ENCODE measurements around the gene ZBTB7C. TPM values are rescaled to one million over a fixed set of nuclear protein-coding genes. Genes with fewer than 3 reads are reported as not detected.

Gene ZBTB7C
- total and polyA plus RNA-seq, 10 of the 15 experiments (the other 5 are each of a cell fraction or from before 2014, with no cell fraction given): under 0.01 to 0.08 (median 0.01) TPM; not detected in 7

- FAIRE-seq (no peak), DNase-seq (ENCODE audit: low read depth, low spot score) (no peak), ATAC-seq (no peak)
- Histone ChIP-seq H3K27ac (ENCODE audit: control insufficient read depth, insufficient read depth) (no peak overlapping the region), H3K27me3 (replicated peaks in 1 of 2; ENCODE audit: control insufficient read depth in 2 of 2, insufficient read depth in 2 of 2, low read length in 1 of 2) (peaks cover 0 to 2% of the 10 kb centered on the region in 2 experiments; a peak in 2 of 4 replicates), H4K20me1 (ENCODE audit: control insufficient read depth, insufficient read depth) (no peaks in the 10 kb centered on the region; the same call in 1 of the 2 replicates), H3K4me1 (ENCODE audit: control insufficient read depth, insufficient read depth, low read length) (no peaks in the 10 kb centered on the region; the same call in 1 of the 2 replicates), H3K36me3 (ENCODE audit: control insufficient read depth in 2 of 2, insufficient read depth in 2 of 2, low read length in 1 of 2) (no peaks in the 10 kb centered on the region), H3K4me2 (ENCODE audit: control insufficient read depth, insufficient read depth) (no peak overlapping the region), H3K79me2 (ENCODE audit: control insufficient read depth, insufficient read depth, low read length) (no peaks in the 10 kb centered on the region), H3K4me3 (no peak overlapping the region), H3K9ac (ENCODE audit: control insufficient read depth, insufficient read depth, low read length) (no peak overlapping the region), H2AFZ (ENCODE audit: control insufficient read depth, low read depth, low read length) (no peak overlapping the region), H3K9me3 (replicated peaks; ENCODE audit: control insufficient read depth, insufficient read depth, low read length) (no peaks in the 10 kb centered on the region)
- in situ Hi-C loops (cut with MboI): no loop called here
- RAD21 ChIA-PET (ENCODE audit: unreplicated experiment): no interaction called here
- CTCF ChIA-PET: no interaction called here
- BruUV-seq (replicated peaks): no TSS peak
- SMC1A ChIA-PET (ENCODE audit: uncharacterized antibody, unreplicated experiment): interaction anchor here (0.6 kb wide), 1 partner anchor 698 kb away, joined by 3 read pairs; no protein-coding TSS in a partner anchor
- intact Hi-C loops (cut with micrococcal nuclease; ENCODE audit: unreplicated experiment): no loop called here
- TF ChIP-seq POU2F2 (IDR thresholded peaks at IDR 0.05; ENCODE audit: borderline replicate concordance, low read depth, low read length): no peak
- POLR2A ChIA-PET: no interaction called here
- WGBS (ENCODE audit: insufficient coverage, insufficient replicate concordance, low lambda C conversion rate, missing lambda C conversion rate): 19% methylated on average over 11 of the region's 11 CpGs
These were observed 52.1 kb downstream of the ZBTB7C start for GRCh38 chr18:48356909-48357631.

DNA sequence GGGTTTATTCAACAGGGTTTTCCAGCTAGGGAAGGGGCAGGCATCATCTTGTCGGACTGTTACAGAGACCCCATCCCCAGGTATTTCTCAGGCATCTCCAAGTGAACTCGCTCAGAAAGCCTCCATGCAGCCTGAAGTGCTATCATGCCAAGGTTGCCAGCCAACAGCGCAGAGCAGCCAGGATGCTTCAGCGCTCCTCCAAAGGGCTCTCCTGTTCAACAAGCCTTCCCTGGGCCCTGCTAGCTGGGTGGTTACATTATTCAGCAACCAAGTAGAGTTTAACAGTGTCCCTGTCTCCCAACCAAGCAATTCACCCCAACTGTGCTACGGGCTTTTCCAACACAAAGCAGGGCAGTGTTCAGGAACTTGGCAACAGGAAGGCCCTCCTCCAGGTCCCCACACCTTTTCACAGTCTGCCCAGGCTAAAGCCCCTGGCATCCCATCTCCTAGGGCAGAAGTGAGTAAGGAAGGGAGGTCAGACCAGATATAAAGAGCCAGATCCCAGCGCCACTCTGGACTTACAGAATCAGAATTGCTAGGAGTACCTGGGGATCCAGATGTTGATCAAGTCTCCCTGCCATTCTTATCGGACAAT lies 52.9 kb downstream of the ZBTB7C start:
- RAD21 ChIA-PET (ENCODE audit: unreplicated experiment): no interaction called here
- SMC1A ChIA-PET (ENCODE audit: uncharacterized antibody, unreplicated experiment): no interaction called here
- BruUV-seq (replicated peaks): no TSS peak
- FAIRE-seq: no peak
- Histone ChIP-seq H3K4me1 (ENCODE audit: control insufficient read depth, insufficient read depth, low read length) (no peaks in the 10 kb centered on the region; the same call in 1 of the 2 replicates), H3K27me3 (replicated peaks in 1 of 2; ENCODE audit: control insufficient read depth in 2 of 2, insufficient read depth in 2 of 2, low read length in 1 of 2) (peaks cover 0 to 2% of the 10 kb centered on the region in 2 experiments; a peak in 1 of 4 replicates), H3K9ac (ENCODE audit: control insufficient read depth, insufficient read depth, low read length) (no peak overlapping the region), H3K4me2 (ENCODE audit: control insufficient read depth, insufficient read depth) (no peak overlapping the region), H3K4me3 (no peak overlapping the region), H3K9me3 (replicated peaks; ENCODE audit: control insufficient read depth, insufficient read depth, low read length) (no peaks in the 10 kb centered on the region), H3K27ac (ENCODE audit: control insufficient read depth, insufficient read depth) (no peak overlapping the region), H3K36me3 (ENCODE audit: control insufficient read depth in 2 of 2, insufficient read depth in 2 of 2, low read length in 1 of 2) (no peaks in the 10 kb centered on the region), H4K20me1 (ENCODE audit: control insufficient read depth, insufficient read depth) (no peaks in the 10 kb centered on the region; the same call in 1 of the 2 replicates), H2AFZ (ENCODE audit: control insufficient read depth, low read depth, low read length) (no peak overlapping the region), H3K79me2 (ENCODE audit: control insufficient read depth, insufficient read depth, low read length) (no peaks in the 10 kb centered on the region)
- DNase-seq (ENCODE audit: low read depth, low spot score): no peak
- POLR2A ChIA-PET: no interaction called here
- WGBS (ENCODE audit: insufficient coverage, insufficient replicate concordance, low lambda C conversion rate, missing lambda C conversion rate): 36% methylated on average over 7 of the region's 7 CpGs
- in situ Hi-C loops (cut with MboI): no loop called here
- TF ChIP-seq ASH2L (IDR thresholded peaks at IDR 0.05; ENCODE audit: borderline replicate concordance, low read depth) (no peak), SMARCA5 (IDR thresholded peaks at IDR 0.05) (no peak), CHD4 (IDR thresholded peaks at IDR 0.05) (no peak), CHD1 (IDR thresholded peaks at IDR 0.05; ENCODE audit: low read depth, low read length) (no peak), HDAC2 (IDR thresholded peaks at IDR 0.05) (no peak), FOXK2 (IDR thresholded peaks at IDR 0.05) (no peak), FOXM1 (IDR thresholded peaks at IDR 0.05; ENCODE audit: low read depth, low read length) (no peak), IRF5 (IDR thresholded peaks at IDR 0.05; ENCODE audit: borderline replicate concordance) (no peak), STAT1 (conservative IDR thresholded peaks at IDR 0.05) (no peak), CHD2 (IDR thresholded peaks at IDR 0.05; ENCODE audit: borderline replicate concordance, low read depth, low read length) (no peak), MAX (IDR thresholded peaks at IDR 0.05; ENCODE audit: low read depth, low read length) (no peak), CBX5 (IDR thresholded peaks at IDR 0.05; ENCODE audit: low read depth) (no peak), BMI1 (IDR thresholded peaks at IDR 0.05; ENCODE audit: borderline replicate concordance) (no peak), ZNF24 (IDR thresholded peaks at IDR 0.05) (no peak)
- TF ChIP-seq, protein P1, sequence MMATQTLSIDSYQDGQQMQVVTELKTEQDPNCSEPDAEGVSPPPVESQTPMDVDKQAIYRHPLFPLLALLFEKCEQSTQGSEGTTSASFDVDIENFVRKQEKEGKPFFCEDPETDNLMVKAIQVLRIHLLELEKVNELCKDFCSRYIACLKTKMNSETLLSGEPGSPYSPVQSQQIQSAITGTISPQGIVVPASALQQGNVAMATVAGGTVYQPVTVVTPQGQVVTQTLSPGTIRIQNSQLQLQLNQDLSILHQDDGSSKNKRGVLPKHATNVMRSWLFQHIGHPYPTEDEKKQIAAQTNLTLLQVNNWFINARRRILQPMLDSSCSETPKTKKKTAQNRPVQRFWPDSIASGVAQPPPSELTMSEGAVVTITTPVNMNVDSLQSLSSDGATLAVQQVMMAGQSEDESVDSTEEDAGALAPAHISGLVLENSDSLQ (IDR thresholded peaks at IDR 0.05): no peak
- no peak for ATAC-seq
- CTCF ChIA-PET: no interaction called here
- intact Hi-C loops (cut with micrococcal nuclease; ENCODE audit: unreplicated experiment): no loop called here

Data from GM12878 (cell line).